ENCODE data around the gene DNAJB2.

The DNAJB2 gene
- 8.1 to 61.0 (median 36.5) reads per million in 17 experiments for total RNA-seq

- peak; percentile 99 to 100 (median 100) for DNase-seq
Measured at GRCh38 chr2:219279151-219279915, at the start of gene DNAJB2. DNAJB2 (plus strand) TSS chr2:219279366; CDS start chr2:219279834, 468 bp downstream.

GRCh38 chr2:219230059-219230540 lies 49.1 kb upstream of the DNAJB2 start:
- peak; percentile 45 to 71 (median 57) for DNase-seq

- no peak for DNase-seq
Measured at GRCh38 chr2:219234331-219234730, 44.8 kb upstream of the DNAJB2 start.

GRCh38 chr2:219243291-219243761 lies 35.8 kb upstream of the DNAJB2 start:
- peak; percentile 62 to 82 (median 72) for DNase-seq

- no peak for DNase-seq
Measured at GRCh38 chr2:219244789-219245147, 34.4 kb upstream of the DNAJB2 start.

- DNase-seq, result peak; percentile 94 to 97 (median 96)
Measured at GRCh38 chr2:219245148-219245898, 33.8 kb upstream of the DNAJB2 start, which contains the start of the genes GLB1L and STK16. GLB1L (minus strand) TSS chr2:219245444; CDS start chr2:219243573, 1,871 bp downstream. STK16 (plus strand) TSS chr2:219245479; CDS start chr2:219246000, 521 bp downstream.

- DNase-seq, result no peak
Measured at GRCh38 chr2:219245899-219246230, 33.3 kb upstream of the DNAJB2 start.

- no peak for DNase-seq
Measured at GRCh38 chr2:219246559-219246958, 32.6 kb upstream of the DNAJB2 start.

- DNase-seq, result peak in 2 of 4 experiments; percentile 29 to 37
Measured at GRCh38 chr2:219247678-219248642, 31.2 kb upstream of the DNAJB2 start.

- DNase-seq, result no peak
Measured at GRCh38 chr2:219248845-219249202, 30.3 kb upstream of the DNAJB2 start.

GRCh38 chr2:219249203-219249980 lies 29.8 kb upstream of the DNAJB2 start:
- DNase-seq, result peak; percentile 30 to 63 (median 45)

GRCh38 chr2:219250049-219250781 lies 29.0 kb upstream of the DNAJB2 start:
- DNase-seq, result peak in 3 of 4 experiments; percentile 13 to 45 (median 27)

GRCh38 chr2:219251656-219252055 lies 27.5 kb upstream of the DNAJB2 start:
- peak in 3 of 4 experiments; percentile 16 to 32 (median 20) for DNase-seq

GRCh38 chr2:219252084-219252483 lies 27.1 kb upstream of the DNAJB2 start:
- DNase-seq, result no peak

- DNase-seq, result no peak
Measured at GRCh38 chr2:219252570-219252899, 26.6 kb upstream of the DNAJB2 start.

GRCh38 chr2:219252900-219253752 lies 26.0 kb upstream of the DNAJB2 start, which contains the start of gene TUBA4B:
TUBA4B (plus strand) TSS chr2:219253243; CDS start chr2:219253408, 165 bp downstream.
- peak; percentile 20 to 58 (median 37) for DNase-seq

GRCh38 chr2:219253753-219254589 lies 25.2 kb upstream of the DNAJB2 start, which contains the start of gene TUBA4A:
TUBA4A (minus strand) TSS chr2:219253918; CDS start chr2:219253858, 60 bp downstream.
- DNase-seq, result peak; percentile 87 to 95 (median 91)

GRCh38 chr2:219254590-219255201 lies 24.5 kb upstream of the DNAJB2 start:
- peak; percentile 54 to 76 (median 60) for DNase-seq
